GM12892 (cell line): ENCODE measurements around the gene PTCHD1.

ENCODE experiments used
- POLR2A ChIP-seq: IDR thresholded peaks from 2 replicates; pipeline ENCODE4 v1.6.1; 2011; ENCODE audit warnings: low read depth, low read length, control low read depth
- POLR2AphosphoS5 ChIP-seq: IDR thresholded peaks from 2 replicates; pipeline ENCODE4 v1.6.1; 2011; ENCODE audit warnings: low read depth, low read length, control low read depth

DNA sequence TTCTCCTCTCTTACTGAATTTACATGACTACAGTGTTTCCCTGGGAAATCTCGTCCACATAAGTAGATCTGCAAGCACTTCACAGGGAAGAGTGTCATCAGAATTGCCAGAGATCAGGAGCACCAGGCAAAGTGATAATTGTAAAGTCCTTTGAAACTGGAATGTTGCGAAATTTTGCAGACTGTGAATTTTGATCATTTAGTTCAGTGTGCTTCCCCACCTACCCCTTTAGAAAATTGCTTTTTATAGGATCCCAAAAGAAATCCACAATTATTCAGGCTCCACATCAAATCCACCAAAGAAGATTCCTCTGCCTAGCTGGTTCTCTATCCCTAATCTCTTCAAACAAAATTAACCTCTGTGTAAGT, 10.2 kb downstream of the PTCHD1 start:
- TF ChIP-seq POLR2A, result no peak
- TF ChIP-seq POLR2AphosphoS5, result no peak
